Lung (tissue), 12 donors: ENCODE results near the gene IQCM. TPM values are rescaled to one million over a fixed set of nuclear protein-coding genes. Genes with fewer than 3 reads are reported as not detected.
"Not testable (repeated sequence)": the region's sequence is repeated elsewhere in the genome, so short reads cannot be mapped to it uniquely, and the experiment has no call there.

ENCODE experiments used
- ATAC-seq: fragments of 200-7000 bp; cut with Tn5 transposase; one replicate; pipeline ENCODE4 v1.9.1; 2020; ENCODE audit warnings: moderate number of reproducible peaks; ENCODE audit not compliant: insufficient read depth, low FRiP score
- DNase-seq, 3 donors: peaks; one replicate each; pipeline ENCODE4 v3.0.0-alpha.2; 2013 to 2017
- H3K27ac ChIP-seq, 2 donors: one replicate each; pipeline ENCODE4 v1.5.1; 2013; ENCODE audit warnings: mild to moderate bottlenecking in 2 of 2, moderate library complexity in 2 of 2, control low read depth in 1 of 2, inconsistent platforms in 1 of 2, low read depth in 1 of 2, low read length in 1 of 2
- H3K27me3 ChIP-seq, 3 donors: one replicate each; pipeline ENCODE4 v1.5.1; 2013; ENCODE audit warnings: low read length in 2 of 3; ENCODE audit not compliant: control insufficient read depth in 3 of 3, insufficient read depth in 3 of 3
- H3K36me3 ChIP-seq, 4 donors: one replicate each; pipeline ENCODE4 v1.5.1; 2013; ENCODE audit warnings: low read length in 4 of 4, mild to moderate bottlenecking in 1 of 4, moderate library complexity in 1 of 4; ENCODE audit not compliant: control insufficient read depth in 4 of 4, insufficient read depth in 4 of 4
- H3K4me1 ChIP-seq, 5 donors: one replicate each; pipeline ENCODE4 v1.5.1; 2013; ENCODE audit warnings: low read length in 5 of 5, mild to moderate bottlenecking in 2 of 5, moderate library complexity in 1 of 5; ENCODE audit not compliant: control insufficient read depth in 5 of 5, insufficient read depth in 5 of 5
- H3K4me3 ChIP-seq: one replicate; pipeline ENCODE4 v1.5.1; 2013; ENCODE audit warnings: mild to moderate bottlenecking, control low read depth, moderate library complexity
- H3K9ac ChIP-seq, 2 donors: one replicate each; pipeline ENCODE4 v1.5.1; 2013; ENCODE audit warnings: low read length in 2 of 2, control low read depth in 1 of 2; ENCODE audit not compliant: insufficient read depth in 1 of 2
- H3K9me3 ChIP-seq, 4 donors: one replicate each; pipeline ENCODE4 v1.5.1; 2013; ENCODE audit warnings: low read length in 3 of 4, mild to moderate bottlenecking in 1 of 4, moderate library complexity in 1 of 4; ENCODE audit not compliant: control insufficient read depth in 4 of 4, insufficient read depth in 3 of 4
- WGBS, 2 donors: extraction: QIAGEN DNeasy Blood & Tissue Kit; methylation state at CpG; one replicate each; pipeline ENCODE4 v1.1.7; 2013; 5-methylcytosine and 5-hydroxymethylcytosine counted together
- polyA plus RNA-seq, 2 donors: library from polyadenylated mRNA; stranded (reverse); fragments of 200-250 nt; gene quantifications; one replicate each; pipeline ENCODE4 v1.2.1, GENCODE V29; 2013
- total RNA-seq, 2 donors: library from RNA; depleted of rRNA in 1 of 2; stranded (reverse); fragments of >200 nt in 1 of 2; gene quantifications; one replicate each; pipeline ENCODE4 v1.2.1, GENCODE V29; 2014 to 2021
- TF ChIP-seq, protein P1 (sequence below): IDR thresholded peaks from 2 replicates; pipeline ENCODE4 v1.5.1; 2012; ENCODE audit warnings: mild to moderate bottlenecking; ENCODE audit errors: control extremely low read depth, extremely low read depth
- donor health status: control.
- donor health status: control.
- donor health status: Bipolar disorder and iron deficiency.
- donor health status: healthy.
- donor health status: DM: yes; HTN: yes; CAD: no.

The IQCM gene
- total and polyA plus RNA-seq, 4 donors = not detected

- TF ChIP-seq, protein P1, sequence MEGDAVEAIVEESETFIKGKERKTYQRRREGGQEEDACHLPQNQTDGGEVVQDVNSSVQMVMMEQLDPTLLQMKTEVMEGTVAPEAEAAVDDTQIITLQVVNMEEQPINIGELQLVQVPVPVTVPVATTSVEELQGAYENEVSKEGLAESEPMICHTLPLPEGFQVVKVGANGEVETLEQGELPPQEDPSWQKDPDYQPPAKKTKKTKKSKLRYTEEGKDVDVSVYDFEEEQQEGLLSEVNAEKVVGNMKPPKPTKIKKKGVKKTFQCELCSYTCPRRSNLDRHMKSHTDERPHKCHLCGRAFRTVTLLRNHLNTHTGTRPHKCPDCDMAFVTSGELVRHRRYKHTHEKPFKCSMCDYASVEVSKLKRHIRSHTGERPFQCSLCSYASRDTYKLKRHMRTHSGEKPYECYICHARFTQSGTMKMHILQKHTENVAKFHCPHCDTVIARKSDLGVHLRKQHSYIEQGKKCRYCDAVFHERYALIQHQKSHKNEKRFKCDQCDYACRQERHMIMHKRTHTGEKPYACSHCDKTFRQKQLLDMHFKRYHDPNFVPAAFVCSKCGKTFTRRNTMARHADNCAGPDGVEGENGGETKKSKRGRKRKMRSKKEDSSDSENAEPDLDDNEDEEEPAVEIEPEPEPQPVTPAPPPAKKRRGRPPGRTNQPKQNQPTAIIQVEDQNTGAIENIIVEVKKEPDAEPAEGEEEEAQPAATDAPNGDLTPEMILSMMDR = no peak
- no peak for DNase-seq
- no peak overlapping the region for H3K27ac ChIP-seq
- 88 to 90% methylated on average over 1 of the region's 1 CpG for WGBS, 2 donors
- no peaks in the 10 kb centered on the region for H3K4me1 ChIP-seq
- H3K9me3 ChIP-seq = peaks cover 0 to 3% (median 0%) of the 10 kb centered on the region in 4 donors
- no peaks in the 10 kb centered on the region for H3K27me3 ChIP-seq
- no peaks in the 10 kb centered on the region for H3K36me3 ChIP-seq
- no peak overlapping the region for H3K4me3 ChIP-seq
- no peak for ATAC-seq
- H3K9ac ChIP-seq = no peak overlapping the region
Observed at GRCh38 chr4:149345424-149345823, 470.2 kb downstream of the IQCM start.

- H3K27me3 ChIP-seq = no peaks in the 10 kb centered on the region
- no peak overlapping the region for H3K4me3 ChIP-seq
- ATAC-seq (no peak), DNase-seq (no peak)
- 72 to 80% methylated on average over 3 of the region's 3 CpGs for WGBS, 2 donors
- H3K4me1 ChIP-seq = no peaks in the 10 kb centered on the region
- H3K27ac ChIP-seq = no peak overlapping the region
- H3K36me3 ChIP-seq = no peaks in the 10 kb centered on the region
- no peak overlapping the region for H3K9ac ChIP-seq
- peaks cover 0 to 3% (median 0%) of the 10 kb centered on the region in 4 donors for H3K9me3 ChIP-seq
- TF ChIP-seq, protein P1 = no peak
Observed at GRCh38 chr4:149344436-149344835, 471.2 kb downstream of the IQCM start.

DNA sequence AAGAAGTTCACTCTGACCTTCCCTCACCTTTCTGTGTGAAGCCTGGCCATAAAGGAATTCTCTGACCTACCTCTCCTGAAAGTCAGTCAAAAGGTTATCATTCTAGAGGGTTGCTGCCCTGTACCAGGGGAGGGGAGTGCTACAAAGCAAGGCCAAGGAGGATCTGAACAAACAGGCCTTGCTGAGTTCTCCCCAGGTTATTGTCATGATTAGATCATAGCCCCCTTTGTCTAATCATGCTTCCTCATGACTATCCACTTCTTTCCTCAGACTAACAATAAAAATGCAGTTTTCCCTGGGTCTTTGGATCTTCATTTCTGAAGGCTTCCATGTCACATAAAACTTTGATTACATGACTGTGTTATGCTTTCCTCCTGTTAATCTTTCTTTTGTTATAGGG, 472.0 kb downstream of the IQCM start:
- Histone ChIP-seq H3K9ac (no peak overlapping the region), H3K4me3 (no peak overlapping the region), H3K4me1 (no peaks in the 10 kb centered on the region), H3K27ac (no peak overlapping the region), H3K27me3 (no peaks in the 10 kb centered on the region), H3K36me3 (no peaks in the 10 kb centered on the region), H3K9me3 (peaks cover 0 to 3% (median 0%) of the 10 kb centered on the region in 4 donors)
- DNase-seq = no peak
- no peak for ATAC-seq
- TF ChIP-seq, protein P1 = no peak

GRCh38 chr4:149341117-149341516, 474.5 kb downstream of the IQCM start:
- not testable (repeated sequence) for ATAC-seq, H3K4me1 ChIP-seq, H3K9me3 ChIP-seq, DNase-seq, H3K27ac ChIP-seq, H3K9ac ChIP-seq, H3K36me3 ChIP-seq, H3K4me3 ChIP-seq, H3K27me3 ChIP-seq
- WGBS, 2 donors = 60 to 83% methylated on average over 5 of the region's 5 CpGs
